GM20000 (cell line): ENCODE measurements around the gene CTNNA3.
A peak's percentile ranks its signal among the peaks of the same experiment; 100 is the strongest.

Experiments used
- DNase-seq: peaks from one replicate; pipeline ENCODE4 v3.0.0; 2012; ENCODE audit warnings: low spot score
- TF ChIP-seq, protein P1 (sequence below): IDR thresholded peaks from 2 replicates; pipeline ENCODE4 v1.5.1; 2012; ENCODE audit warnings: mild to moderate bottlenecking, control low read depth; ENCODE audit errors: extremely low read depth, missing control alignments

The CTNNA3 gene

DNA sequence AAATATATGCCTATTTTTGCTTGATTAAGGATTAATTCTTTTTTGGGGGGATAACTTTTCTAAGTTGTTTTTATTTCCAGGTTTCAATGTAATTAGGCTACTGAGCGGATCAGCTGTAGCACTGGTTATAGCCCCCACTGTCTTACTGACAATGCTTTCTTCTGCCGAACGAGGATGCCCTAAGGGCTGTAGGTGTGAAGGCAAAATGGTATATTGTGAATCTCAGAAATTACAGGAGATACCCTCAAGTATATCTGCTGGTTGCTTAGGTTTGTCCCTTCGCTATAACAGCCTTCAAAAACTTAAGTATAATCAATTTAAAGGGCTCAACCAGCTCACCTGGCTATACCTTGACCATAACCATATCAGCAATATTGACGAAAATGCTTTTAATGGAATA, 769.2 kb downstream of the CTNNA3 start:
- TF ChIP-seq, protein P1, sequence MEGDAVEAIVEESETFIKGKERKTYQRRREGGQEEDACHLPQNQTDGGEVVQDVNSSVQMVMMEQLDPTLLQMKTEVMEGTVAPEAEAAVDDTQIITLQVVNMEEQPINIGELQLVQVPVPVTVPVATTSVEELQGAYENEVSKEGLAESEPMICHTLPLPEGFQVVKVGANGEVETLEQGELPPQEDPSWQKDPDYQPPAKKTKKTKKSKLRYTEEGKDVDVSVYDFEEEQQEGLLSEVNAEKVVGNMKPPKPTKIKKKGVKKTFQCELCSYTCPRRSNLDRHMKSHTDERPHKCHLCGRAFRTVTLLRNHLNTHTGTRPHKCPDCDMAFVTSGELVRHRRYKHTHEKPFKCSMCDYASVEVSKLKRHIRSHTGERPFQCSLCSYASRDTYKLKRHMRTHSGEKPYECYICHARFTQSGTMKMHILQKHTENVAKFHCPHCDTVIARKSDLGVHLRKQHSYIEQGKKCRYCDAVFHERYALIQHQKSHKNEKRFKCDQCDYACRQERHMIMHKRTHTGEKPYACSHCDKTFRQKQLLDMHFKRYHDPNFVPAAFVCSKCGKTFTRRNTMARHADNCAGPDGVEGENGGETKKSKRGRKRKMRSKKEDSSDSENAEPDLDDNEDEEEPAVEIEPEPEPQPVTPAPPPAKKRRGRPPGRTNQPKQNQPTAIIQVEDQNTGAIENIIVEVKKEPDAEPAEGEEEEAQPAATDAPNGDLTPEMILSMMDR = no peak
- DNase-seq = no peak

- TF ChIP-seq, protein P1 = peak; percentile 23
- peak; percentile 68 for DNase-seq
Measured at GRCh38 chr10:66925896-66926715, 769.9 kb downstream of the CTNNA3 start, which contains the start of gene LRRTM3. TSS of gene LRRTM3 (plus strand) at chr10:66926036.

- TF ChIP-seq, protein P1 = no peak
Measured at GRCh38 chr10:66925373-66925772, 770.6 kb downstream of the CTNNA3 start.

GRCh38 chr10:66924674-66925345, 771.2 kb downstream of the CTNNA3 start:
- TF ChIP-seq, protein P1 = no peak
- DNase-seq = no peak

More at GRCh38 chr10:66925373-66925772, 770.6 kb downstream of the CTNNA3 start:
- DNase-seq = no peak

- TF ChIP-seq, protein P1 = no peak
- DNase-seq = no peak
Measured at GRCh38 chr10:66919248-66919647, 776.7 kb downstream of the CTNNA3 start.

DNA sequence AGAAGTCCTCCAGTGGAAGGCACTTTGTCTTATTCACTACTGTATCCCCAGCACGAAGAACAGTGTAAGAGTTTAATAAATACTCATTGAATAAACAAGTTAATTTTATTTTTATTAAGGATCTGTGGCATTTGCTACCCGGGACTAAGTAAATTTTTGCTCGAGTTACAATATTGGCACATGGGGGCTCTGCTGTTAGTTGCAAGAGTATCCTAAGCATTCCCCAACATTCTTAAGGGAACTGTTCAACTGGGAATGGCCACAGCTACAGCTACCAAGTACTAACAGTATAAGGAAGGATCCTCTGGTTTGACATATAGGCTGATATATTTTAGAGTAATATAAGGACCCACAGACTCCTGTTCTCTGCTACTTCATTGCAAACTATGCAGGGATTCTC, 778.9 kb downstream of the CTNNA3 start:
- DNase-seq = no peak
- TF ChIP-seq, protein P1 = no peak

DNA sequence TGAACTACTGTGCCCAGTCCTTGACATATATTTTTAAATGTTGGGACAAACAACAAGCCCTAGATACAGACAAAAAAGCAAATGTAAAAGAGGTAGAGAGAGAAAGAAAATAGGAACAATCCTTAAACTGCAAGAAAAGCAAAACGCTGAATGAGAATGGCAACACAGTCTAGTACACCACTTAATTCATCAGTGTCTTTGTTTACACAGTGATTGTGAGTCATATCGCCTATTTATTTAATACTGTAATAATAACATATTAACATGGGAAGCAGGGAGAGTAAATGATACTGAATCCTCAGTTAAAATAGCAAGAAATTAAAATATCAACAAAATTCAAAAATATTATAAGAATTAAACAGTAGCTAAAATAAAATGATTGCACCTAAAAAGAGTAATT, 780.0 kb downstream of the CTNNA3 start:
- no peak for DNase-seq

More for the DNA sequence above, 780.0 kb downstream of the CTNNA3 start:
- TF ChIP-seq, protein P1 = no peak
